Epidermal melanocyte (primary cell): ENCODE data around the gene PAWR.
"Not testable (repeated sequence)": the region's sequence is repeated elsewhere in the genome, so short reads cannot be mapped to it uniquely, and the experiment has no call there.

Source experiments
- DNase-seq: peaks from one replicate; pipeline ENCODE4 v3.0.0; 2011; ENCODE audit warnings: low spot score; ENCODE audit not compliant: insufficient read length

PAWR gene

DNA sequence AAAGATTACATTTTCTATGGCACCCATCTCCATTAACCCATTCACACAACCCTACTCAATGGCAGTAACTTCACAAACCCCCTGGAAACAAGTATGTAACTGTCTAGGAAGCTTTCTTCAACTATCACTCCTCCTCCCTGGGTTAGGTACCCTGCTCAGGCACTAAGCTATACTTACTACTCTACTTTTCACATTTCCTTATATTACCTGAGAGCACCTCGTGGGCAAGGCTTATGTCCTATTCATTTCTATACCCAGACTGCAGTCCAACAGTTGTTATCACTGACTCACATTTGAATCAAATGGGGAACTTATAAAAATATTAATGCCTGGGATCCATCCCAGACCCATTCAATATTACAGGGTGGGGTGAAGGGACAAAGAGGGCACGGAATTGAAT, 4.6 kb downstream of the PAWR start:
- no peak for DNase-seq

DNA sequence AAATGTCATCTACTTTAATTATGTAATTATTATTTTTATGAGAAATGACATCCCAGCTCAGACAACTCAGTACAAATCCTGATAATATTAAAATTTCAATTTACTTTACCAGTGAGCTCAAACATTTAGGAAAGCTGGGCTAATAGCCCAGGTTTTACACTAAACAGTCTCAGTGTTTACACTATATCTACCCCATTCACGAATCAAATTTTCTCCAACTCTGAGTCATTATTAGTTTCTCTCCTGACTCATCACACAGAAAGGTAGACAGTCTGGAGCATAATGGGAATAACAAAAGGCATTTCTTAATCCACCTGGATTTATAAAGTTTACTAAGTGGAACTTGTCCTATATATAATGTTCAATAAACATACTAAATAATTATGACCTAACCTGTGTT, 5.7 kb downstream of the PAWR start:
- no peak for DNase-seq

DNA sequence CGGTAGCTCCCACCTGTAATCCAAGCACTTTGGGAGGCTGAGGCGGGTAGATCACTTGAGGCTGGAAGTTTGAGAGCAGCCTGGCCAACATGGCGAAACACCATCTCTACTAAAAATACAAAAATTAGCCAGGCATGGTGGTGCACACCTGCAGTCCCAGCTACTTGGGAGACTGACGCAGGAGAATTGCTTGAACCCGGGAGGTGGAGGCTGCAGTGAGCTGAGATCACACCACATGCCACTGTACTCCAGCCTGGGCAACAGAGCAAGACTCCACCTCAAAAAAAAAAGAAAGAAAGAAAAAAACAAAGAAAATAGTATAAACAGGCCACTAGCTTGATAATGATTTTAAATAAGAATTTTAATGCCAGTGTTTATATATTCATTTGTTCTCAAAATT, 6.4 kb downstream of the PAWR start:
- not testable (repeated sequence) for DNase-seq

DNA sequence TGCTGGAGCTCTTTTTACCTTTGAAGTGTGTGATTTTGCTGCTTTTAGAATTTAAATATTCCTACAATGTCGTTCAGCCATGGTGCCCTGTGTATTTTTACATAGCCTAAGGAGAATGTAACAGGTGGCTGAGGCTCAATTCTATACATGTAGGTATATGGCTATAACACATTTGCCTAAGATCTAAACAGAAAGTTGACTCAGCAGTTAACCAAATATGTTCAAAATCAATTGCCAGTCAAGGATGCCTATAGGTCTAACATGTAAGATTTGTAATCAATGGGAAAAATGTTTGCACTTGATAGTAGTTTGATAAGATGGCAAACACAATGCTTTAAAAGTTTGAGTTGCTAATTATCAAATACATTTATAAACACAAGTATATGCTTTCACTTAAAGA, 8.2 kb downstream of the PAWR start:
- no peak for DNase-seq

DNA sequence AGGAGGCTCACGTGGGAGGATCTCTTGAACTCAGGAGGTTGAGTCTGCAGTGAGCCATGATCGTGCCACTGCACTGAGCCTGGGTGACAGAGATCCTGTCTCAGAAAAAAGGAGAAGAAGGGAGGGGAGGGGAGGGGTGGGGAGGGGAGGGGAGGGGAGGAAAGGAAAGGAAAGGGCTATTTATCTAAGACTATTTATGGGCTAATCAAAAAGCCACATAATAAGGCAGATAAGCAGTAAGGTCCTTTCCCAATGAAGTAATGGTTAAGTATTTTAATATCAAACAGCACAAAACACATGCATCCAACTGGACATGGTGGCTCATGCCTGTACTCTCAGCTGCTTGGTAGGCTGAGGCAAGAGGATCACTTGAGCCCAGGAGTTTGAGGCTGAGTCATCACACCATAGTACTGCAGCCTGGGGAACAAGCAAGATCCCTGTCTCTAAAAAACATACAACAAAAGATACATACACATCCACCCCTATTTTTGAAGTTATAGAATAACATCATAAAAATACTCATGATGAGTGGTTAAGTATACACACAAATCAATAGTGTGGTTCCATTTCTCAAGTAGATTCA, 9.7 kb downstream of the PAWR start:
- no peak for DNase-seq

DNA sequence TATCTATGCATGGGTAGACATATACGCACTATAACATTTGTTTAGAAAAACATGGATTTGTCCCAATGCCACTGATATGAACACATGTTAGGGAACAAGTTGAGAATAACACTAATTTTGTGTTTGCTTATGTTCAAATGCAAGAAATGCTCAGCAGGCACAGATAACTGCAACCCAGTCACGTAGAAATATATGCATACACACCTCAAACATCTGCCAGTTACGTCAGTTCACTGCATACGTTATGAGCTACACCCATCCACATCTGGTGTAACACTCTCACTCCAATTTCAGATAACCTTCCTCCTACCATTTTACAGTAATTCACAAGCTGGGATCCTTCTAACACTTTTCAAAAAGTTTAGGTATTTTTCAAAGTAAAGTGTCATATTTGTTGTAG, 10.7 kb downstream of the PAWR start:
- no peak for DNase-seq

DNA sequence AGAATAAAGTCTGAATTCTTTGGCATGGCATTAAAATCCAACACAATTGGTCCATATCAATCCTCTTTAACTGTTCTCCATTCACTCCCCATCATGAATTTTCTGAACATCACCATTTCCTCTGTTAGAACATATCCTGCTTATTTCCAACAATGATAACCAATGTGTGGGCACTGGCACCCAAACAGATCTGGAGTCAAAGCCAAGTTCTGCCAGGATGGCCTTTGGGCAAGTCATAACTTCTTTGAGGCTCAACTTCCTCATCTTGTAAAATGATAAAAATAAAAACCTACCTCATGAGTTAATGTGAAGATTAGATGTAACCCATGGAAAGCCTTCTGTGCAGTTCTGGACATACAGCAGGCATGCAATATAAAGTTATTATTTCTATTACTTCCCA, 12.5 kb downstream of the PAWR start:
- no peak for DNase-seq

DNA sequence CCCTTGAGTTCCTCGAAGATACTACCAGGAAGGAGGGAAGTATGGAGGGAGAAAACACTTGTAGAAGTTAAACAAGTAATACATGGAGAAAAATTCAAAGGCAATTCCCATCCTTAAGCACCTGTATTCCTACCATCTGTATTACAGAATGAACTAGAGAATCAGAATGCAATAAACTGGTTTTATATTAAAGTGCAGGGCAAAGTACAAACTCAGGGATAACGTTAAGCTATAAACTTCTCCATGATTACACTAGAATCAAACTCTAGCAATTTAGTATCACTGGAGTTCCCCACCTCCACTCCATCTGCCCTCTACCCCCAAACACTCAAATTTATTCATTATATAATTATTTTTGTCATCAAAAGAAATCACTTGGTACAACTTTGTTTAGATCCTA, 13.1 kb downstream of the PAWR start:
- DNase-seq: no peak

DNA sequence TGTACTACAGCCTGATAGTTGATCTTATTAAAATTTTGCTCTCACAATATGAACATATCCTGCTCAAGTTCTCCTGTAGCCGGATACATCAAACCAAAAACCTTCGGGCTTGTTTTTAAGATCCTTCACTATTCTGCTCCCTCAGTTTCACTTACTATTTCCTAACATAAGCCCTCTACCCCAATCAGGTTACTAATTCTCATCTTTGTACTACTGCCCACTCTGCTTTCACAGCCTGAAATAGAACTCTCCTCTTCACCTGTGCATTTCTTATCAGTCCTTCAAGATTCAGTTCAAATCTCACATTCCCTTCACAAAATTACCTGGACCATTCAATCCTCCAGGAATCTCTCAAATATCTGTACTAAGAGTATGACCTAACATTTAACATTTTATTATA, 14.2 kb downstream of the PAWR start:
- DNase-seq: no peak

DNA sequence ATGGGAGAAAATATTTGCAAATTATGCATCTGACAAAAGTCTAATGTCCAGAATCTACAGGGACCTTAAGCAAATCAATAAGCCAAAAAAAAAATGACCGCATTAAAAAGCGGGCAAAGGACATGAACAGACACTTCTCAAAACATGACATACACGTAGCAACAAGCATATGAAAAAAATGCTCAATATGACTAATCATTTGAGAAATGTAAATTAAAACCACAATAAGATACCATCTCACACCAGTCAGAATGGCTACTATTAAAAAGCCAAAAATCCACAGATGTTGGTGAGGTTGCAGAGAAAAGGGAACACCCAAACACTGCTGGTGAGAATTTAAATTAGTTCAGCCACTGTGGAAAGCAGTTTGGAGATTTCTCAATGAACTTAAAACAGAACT, 16.1 kb downstream of the PAWR start:
- no peak for DNase-seq

DNA sequence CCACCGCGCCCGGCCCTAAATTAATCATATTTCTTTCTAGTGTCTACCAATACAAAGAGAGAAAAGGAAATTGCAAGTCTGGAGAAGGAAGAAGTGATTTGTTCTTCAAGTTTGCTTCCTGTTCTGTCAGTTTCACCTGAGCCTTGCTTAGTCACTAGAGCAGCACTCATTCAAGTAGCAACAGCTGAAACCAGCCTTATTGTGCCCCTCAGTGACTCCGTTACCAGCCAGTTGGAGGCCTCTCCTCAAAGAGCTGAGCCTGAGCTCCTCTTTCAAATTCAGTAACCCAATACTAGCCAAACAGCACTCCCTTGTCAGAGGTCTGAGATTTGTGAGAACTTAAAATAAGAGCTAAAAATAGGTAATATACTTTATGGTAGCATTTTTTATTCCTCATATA, 17.4 kb downstream of the PAWR start:
- no peak for DNase-seq

DNA sequence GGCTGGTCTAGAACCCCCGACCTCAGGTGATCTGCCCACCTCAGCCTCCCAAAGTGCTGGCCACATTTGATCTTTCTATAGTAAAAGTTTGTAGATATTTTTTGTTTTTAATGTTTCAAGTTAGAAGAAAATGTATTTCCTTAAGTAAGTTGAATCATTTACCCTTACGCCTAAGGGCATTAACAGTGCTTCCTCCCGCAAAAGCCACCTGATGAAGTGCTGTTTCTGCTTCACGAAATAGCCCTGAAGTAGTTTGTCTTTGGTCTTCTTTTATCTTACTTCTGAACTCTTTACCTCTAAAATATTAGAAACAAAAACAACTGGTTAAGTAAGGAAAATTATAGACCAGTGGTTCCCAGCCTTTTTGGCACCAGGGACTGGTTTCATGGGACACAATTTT, 22.7 kb downstream of the PAWR start:
- no peak for DNase-seq

DNA sequence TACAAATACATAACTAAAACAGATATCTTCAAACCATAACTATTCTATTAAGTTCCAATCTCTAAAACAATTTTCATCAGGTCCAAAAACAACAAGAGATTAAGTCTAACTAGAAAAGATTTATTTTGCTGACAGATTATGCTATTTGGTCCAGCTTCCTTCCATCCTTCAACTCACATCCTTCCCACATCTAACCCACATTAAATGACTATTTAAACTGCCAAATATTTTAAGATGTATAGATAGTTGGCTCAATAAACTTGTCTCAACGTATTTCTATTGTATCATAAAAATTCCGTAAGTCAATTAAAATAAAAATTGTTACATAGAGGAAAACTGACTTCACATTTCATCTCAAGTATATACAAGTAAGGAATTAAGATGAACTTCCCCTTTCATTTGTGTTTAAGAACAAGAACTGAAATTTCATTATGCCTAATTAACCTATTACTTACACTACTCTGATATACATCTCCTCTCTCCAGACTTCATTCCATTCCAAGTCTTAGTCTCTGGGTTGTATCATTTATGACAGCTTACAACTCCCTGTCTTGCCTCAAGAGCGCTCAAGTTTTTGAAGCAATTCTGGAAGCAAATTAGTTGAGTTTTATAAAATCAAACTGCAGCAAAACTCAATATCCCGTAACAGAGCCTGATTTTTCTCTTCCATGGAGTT, 25.4 kb downstream of the PAWR start:
- DNase-seq: no peak

DNA sequence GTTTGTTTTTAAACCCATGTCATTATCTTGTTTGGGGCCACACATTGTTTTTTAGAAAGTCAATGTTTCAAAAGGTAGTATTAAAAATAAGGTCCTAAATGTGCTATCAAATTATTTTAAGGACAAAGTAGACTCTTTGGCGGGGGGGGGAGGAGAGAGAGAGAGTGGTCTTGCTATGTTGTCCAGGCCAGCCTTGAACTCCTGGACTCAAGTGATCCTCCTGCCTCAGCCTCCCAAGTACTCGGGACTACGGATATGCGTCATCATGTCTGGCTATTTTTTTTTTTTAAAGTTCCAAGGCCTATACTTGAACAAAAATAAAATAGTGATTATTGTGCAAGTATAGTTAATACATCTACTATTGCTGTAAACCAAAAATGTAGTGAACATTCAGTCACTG, 26.2 kb downstream of the PAWR start:
- no peak for DNase-seq

DNA sequence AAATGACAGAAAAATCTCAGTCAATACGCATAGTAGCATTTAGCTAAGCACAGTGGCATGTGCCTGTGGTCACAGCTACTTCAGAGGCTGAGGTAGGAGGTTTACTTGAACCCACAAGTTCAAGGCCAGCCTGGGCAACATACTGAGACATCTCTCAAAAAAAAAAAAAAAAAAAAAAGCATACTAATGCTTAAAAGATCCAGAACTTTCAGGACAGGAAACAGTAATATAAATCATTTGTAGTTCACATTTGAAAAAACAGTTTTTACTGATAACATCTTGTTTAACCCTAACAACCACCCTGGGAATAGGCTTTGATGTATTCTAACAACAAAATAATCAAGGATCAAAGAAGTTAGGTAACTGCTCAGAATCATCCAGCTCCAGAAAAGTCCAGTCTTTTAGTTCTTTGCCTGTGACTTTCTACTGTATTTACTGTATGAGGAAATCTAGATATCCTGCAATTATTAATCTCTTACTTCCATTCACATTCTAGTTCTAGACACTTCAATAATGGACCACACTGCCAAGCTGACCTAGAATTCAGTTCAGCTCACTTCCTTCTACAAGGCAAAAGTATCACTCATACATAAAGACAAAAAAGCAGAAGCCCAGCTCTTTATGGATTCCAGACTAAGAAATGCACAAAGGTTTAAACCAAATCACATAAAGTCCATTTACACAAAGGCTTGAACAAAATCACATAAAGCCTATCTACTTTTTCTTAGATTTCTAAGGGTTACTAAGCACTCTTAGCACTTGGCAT, 28.5 kb downstream of the PAWR start:
- no peak for DNase-seq

DNA sequence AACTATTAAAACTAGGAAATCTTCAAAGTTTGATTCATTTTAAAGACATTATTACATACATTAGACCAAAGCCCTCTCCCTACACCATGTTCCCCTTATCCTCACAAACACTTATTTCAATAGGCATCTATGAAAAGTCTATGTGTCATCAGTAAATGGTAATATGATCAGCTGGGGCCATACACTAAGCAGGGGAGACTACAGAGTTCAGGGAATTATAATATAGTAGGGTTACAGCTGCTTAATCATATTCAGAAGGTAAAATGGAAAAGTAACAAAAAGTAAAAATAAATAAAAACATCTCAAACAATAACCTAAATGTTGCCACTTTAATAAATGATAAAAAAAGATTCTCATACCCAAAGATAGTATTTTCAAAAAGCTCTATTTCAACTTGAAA, 29.1 kb downstream of the PAWR start:
- no peak for DNase-seq

DNA sequence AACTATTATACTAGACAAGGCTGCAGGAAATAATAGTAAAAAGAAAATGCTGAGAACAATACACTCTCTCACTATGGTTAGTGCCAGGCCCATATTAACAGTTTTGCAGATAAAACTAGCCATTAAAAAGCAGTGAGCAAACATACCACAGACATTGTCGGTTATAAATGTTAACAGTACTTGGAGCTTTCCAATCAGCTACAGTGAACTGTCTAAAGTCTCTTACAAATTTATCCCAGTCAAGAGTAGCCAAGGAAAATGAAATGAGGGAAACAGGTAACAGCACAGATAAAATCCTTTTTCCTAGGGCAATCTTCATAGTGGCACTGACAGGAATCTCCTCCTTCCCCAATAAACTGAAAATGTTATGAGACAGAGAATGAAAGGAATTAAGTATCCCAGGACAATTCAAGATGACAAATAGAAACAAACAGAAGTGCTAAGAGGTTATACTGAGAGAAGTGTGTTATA, 30.8 kb downstream of the PAWR start:
- no peak for DNase-seq

DNA sequence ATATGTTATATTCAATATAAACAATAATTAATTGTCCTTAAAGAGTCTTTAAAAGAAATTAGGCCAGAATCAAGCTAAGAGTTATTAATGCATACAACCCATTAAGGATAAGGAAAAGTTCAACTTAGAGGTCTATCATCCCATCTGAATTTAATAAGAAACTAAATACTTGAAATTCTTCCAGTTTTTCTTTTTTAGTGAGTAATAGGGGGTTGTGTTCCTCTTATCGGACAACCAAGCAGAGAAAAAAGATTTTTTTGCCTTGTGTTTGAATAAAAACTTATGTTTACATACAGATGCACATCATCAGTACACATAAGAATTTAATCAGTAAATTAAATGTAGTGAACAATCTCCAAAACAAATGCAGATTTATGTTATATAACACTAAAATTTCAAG, 32.5 kb downstream of the PAWR start:
- no peak for DNase-seq

DNA sequence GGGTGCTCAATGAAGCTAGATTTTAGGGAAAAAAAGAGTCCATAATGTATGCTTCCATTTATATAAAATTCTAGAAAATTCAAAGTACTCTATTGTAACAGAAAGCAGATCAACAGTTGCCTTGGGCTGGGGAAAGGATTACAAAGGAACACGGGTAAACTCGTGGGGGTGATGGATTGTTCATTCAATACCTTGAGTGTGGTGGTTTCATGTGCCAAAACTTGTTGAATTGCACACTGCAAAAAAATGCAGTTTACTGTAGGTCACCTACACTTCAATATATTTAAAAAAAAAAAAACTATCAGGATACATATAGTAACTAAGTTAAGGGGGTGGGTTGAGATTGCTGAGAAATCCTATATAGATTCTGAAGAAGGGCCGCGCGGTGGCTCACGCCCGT, 33.6 kb downstream of the PAWR start:
- no peak for DNase-seq

DNA sequence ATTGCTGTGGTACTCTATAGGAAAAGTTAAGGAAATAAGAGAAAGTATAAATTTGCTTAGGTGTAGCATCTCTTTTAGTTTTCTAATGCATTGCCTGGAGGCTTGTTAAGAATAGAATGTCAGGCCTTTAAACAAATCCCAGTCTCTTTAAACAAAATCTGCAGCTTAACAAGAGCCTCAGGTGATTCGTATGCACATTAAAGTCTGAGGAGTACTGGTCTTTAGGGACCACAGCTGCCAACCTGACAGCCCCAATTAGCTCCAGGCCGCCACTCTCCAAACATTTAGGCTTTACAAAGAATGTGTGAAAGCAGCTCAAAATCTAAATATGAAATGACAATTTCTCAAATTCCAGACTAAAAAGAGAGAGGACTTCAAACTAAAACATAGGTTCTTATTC, 35.7 kb downstream of the PAWR start:
- DNase-seq: no peak

DNA sequence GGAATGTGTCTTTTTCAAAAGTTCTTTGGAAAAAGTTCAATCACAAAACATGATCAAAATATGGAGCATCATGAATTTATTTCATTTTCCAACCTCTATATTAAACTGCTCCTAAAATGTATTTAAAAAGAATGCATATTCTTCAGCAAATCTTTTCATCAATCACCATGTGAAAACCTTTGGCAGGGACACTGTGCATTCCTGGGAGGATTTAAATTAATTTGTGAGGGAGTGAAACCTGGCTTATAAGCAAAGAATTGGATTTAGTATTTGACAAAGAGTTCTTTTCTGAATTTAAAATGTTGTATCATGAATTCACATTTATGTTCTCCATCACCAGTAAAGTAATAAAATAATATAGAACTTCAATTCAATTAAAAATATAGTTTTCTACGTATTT, 38.2 kb downstream of the PAWR start:
- no peak for DNase-seq

DNA sequence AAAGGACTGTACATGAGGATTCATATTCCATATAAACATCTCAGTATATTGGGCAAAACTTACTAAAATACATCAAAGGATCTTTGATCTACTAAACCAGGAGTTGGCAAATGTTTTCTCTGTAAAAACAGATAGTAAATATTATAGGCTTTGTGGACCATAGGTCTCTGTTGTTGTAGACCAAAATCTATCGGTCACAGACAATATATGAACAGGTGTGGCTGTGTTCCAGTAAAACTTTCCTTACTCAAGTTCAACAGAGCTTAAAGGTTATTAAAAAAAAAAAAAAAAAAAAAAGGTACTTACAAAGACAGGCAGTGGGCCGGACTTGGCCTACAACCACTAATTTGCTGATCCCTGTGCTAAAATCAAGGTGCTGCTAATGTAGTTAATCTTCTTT, 40.3 kb downstream of the PAWR start:
- no peak for DNase-seq

DNA sequence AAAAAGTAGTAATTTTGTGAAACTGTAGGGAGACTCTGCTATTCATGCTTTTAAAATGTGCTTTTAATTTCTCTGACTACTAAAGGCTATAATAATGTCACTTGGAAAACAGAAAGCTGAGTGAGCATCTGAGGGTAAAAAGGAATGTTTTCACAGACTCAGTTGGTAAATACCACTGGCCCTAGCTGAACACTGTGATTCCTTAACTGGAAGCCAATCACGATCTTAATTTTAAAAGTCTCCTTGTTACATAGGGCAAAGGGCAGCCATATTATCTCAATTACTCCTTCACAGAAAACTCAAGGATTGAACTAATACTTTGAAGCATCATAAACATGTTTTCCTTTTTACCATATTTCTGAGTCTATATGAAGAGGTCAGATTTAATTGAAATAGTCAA, 41.9 kb downstream of the PAWR start:
- no peak for DNase-seq
